GM23338 (cell line): ENCODE data around the gene PVALEF.

Source experiments
- CREB1 ChIP-seq: fragments of 250-450 bp; sonication (Bioruptor Pico); IDR thresholded peaks from 2 replicates; pipeline ENCODE4 v1.5.0; 2020; ENCODE audit warnings: low read depth, mild to moderate bottlenecking, moderate library complexity
- JUNB ChIP-seq: IDR thresholded peaks from one replicate; pipeline ENCODE4 v1.6.1; 2016; ENCODE audit warnings: antibody characterized with exemption; ENCODE audit not compliant: unreplicated experiment
- NANOG ChIP-seq: IDR thresholded peaks from 2 replicates; pipeline ENCODE4 v1.6.1; 2016; ENCODE audit warnings: antibody characterized with exemption, borderline replicate concordance
- POLR2AphosphoS5 ChIP-seq: IDR thresholded peaks from 2 replicates; pipeline ENCODE4 v1.6.1; 2016; ENCODE audit warnings: antibody characterized with exemption, low read depth
- REST ChIP-seq: IDR thresholded peaks from one replicate; pipeline ENCODE4 v1.6.1; 2018; ENCODE audit warnings: antibody characterized with exemption; ENCODE audit not compliant: unreplicated experiment
- STAT1 ChIP-seq: IDR thresholded peaks from one replicate; pipeline ENCODE4 v1.6.1; 2016; ENCODE audit warnings: antibody characterized with exemption; ENCODE audit not compliant: unreplicated experiment
- ZNF114 ChIP-seq: fragments of 250-450 bp; sonication (Bioruptor Pico); IDR thresholded peaks from 2 replicates; pipeline ENCODE4 v1.5.0; 2020; ENCODE audit warnings: mild to moderate bottlenecking, moderate library complexity
- TF ChIP-seq, protein P1 (sequence below), 2 experiments: fragments of 200-600 bp in 1 of 2; sonication (generic) in 1 of 2; conservative IDR thresholded peaks; 2 replicates each; pipeline versions ENCODE4 v1.5.1 to v1.6.1; 2016 to 2017; ENCODE audit warnings: antibody characterized with exemption in 2 of 2, low read depth in 2 of 2, mild to moderate bottlenecking in 2 of 2, moderate library complexity in 1 of 2

DNA sequence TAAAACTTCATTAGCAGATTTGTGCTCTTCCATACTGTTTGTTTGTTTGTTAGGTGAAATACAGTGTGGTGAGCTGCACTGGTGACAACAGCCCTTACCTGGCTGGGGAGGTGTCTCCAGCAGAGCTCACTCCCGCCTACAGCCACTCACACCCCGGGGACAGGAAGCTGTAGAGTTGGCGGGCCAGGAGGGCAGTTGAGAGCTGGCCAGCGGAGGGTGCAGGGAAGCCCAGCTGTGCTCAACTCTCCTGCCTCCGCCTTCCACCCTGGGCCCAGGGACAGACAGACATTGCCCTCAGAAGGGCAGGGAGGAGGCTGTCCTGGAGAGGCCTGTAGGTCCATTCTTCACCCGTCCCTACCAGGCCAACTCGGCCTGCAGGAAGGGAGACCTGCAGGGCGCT lies 48.6 kb upstream of the PVALEF start:
- no peak for TF ChIP-seq CREB1 (CRISPR knock-in tag)
- TF ChIP-seq, protein P1, sequence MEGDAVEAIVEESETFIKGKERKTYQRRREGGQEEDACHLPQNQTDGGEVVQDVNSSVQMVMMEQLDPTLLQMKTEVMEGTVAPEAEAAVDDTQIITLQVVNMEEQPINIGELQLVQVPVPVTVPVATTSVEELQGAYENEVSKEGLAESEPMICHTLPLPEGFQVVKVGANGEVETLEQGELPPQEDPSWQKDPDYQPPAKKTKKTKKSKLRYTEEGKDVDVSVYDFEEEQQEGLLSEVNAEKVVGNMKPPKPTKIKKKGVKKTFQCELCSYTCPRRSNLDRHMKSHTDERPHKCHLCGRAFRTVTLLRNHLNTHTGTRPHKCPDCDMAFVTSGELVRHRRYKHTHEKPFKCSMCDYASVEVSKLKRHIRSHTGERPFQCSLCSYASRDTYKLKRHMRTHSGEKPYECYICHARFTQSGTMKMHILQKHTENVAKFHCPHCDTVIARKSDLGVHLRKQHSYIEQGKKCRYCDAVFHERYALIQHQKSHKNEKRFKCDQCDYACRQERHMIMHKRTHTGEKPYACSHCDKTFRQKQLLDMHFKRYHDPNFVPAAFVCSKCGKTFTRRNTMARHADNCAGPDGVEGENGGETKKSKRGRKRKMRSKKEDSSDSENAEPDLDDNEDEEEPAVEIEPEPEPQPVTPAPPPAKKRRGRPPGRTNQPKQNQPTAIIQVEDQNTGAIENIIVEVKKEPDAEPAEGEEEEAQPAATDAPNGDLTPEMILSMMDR (conservative IDR thresholded peaks at IDR 0.05; ENCODE audit: low read depth in 2 of 2) = no peak
- no peak for TF ChIP-seq JUNB
- TF ChIP-seq REST = no peak
- no peak for TF ChIP-seq NANOG
- TF ChIP-seq ZNF114 (CRISPR knock-in tag) = no peak
- TF ChIP-seq POLR2AphosphoS5 = no peak
- no peak for TF ChIP-seq STAT1
